Gastrocnemius medialis (tissue), 4 donors: ENCODE results near the gene FAM135A. TPM values are rescaled to one million over a fixed set of nuclear protein-coding genes. Genes with fewer than 3 reads are reported as not detected.
A peak's percentile ranks its signal among the peaks of the same experiment; 100 is the strongest.

Experiments used
- ATAC-seq, 2 donors: fragments of 150-250 bp; one replicate each; pipeline ENCODE4 v1.9.1; 2016
- DNase-seq, 2 donors: peaks; one replicate each; pipeline ENCODE4 v3.0.0-alpha.2; 2019
- H3K27ac ChIP-seq, 4 donors: fragments of 200-600 bp; sonication (generic); 1 replicate in 1 of 4; 2 replicates in 3 of 4; pipeline ENCODE4 v1.5.1; 2016 to 2018; ENCODE audit warnings: mild to moderate bottlenecking in 2 of 4, moderate library complexity in 1 of 4
- H3K27me3 ChIP-seq, 3 donors: fragments of 200-600 bp; sonication (generic) in 2 of 3; 1 replicate in 1 of 3; 2 replicates in 2 of 3; pipeline versions ENCODE4 v1.5.1 to v1.6.0; 2016 to 2019; ENCODE audit warnings: mild to moderate bottlenecking in 1 of 3, moderate library complexity in 1 of 3
- H3K36me3 ChIP-seq, 2 donors: fragments of 200-600 bp; sonication (generic) in 1 of 2; one replicate each; pipeline ENCODE4 v1.5.1; 2017 to 2018
- H3K4me1 ChIP-seq, 2 donors: fragments of 200-600 bp; sonication (generic) in 1 of 2; one replicate each; pipeline ENCODE4 v1.5.1; 2016 to 2017; ENCODE audit warnings: mild to moderate bottlenecking in 2 of 2
- H3K4me3 ChIP-seq, 4 donors: fragments of 200-600 bp; sonication (generic) in 3 of 4; 1 replicate in 1 of 4; 2 replicates in 3 of 4; pipeline ENCODE4 v1.5.1; 2016 to 2019; ENCODE audit warnings: mild to moderate bottlenecking in 2 of 4
- H3K9me3 ChIP-seq, 3 donors: fragments of 200-600 bp; sonication (generic) in 2 of 3; 1 replicate in 1 of 3; 2 replicates in 2 of 3; pipeline ENCODE4 v1.5.1; 2016 to 2019
- POLR2A ChIP-seq, 2 donors: fragments of 450-650 bp; IDR thresholded peaks; one replicate each; pipeline ENCODE4 v1.6.1; 2017; ENCODE audit warnings: antibody characterized with exemption in 2 of 2, mild to moderate bottlenecking in 2 of 2, moderate library complexity in 2 of 2
- in situ Hi-C, 4 donors: fragments of 200-750 bp; cut with MboI; loops; one replicate each; pipeline versions ENCODE4 v1.15.0 to v1.8.0; 2017; ENCODE audit warnings: low sequenced_read_pairs in 4 of 4
- intact Hi-C: fragments of 100-400 bp; cut with DNase I; formaldehyde crosslinking; loops from one replicate; pipeline ENCODE4 v1.15.1; 2023; ENCODE audit warnings: low total_unique reads
- total RNA-seq, 4 donors: library from RNA; depleted of rRNA; stranded (reverse); fragments of >200 nt; gene quantifications; one replicate each; pipeline versions ENCODE4 v1.1.0 to v1.2.3, GENCODE V29; 2016
- TF ChIP-seq, protein P1 (sequence below), 5 experiments: fragments of 450-650 bp in 3 of 5; fragments of 200-600 bp in 2 of 5; sonication (generic) in 2 of 5; IDR thresholded peaks in 4 of 5; conservative IDR thresholded peaks in 1 of 5; 1 replicate in 4 of 5; 2 replicates in 1 of 5; pipeline ENCODE4 v1.5.1; 2016 to 2019; ENCODE audit warnings: antibody characterized with exemption in 5 of 5, mild to moderate bottlenecking in 3 of 5, moderate library complexity in 3 of 5

FAM135A gene
- total RNA-seq, 4 donors from 2014 or later, result 9.3 to 18.4 (median 12.9) TPM

GRCh38 chr6:70563530-70563929 is 150.2 kb downstream of the FAM135A start:
- Histone ChIP-seq H3K36me3 (no peaks in the 10 kb centered on the region), H3K4me3 (no peak overlapping the region), H3K9me3 (no peaks in the 10 kb centered on the region), H3K27ac (no peak overlapping the region), H3K4me1 (peaks cover 0 to 2% of the 10 kb centered on the region in 2 donors), H3K27me3 (no peaks in the 10 kb centered on the region)
- in situ Hi-C loops (loop anchor here in 1 of 4 donors (25.0 kb wide), 2 partner anchors 776 to 849 kb away; partner anchors contain the start of gene LMBRD1), intact Hi-C loops (no loop called here)
- peak in 1 of 2 donors; percentile 27 for DNase-seq
- TF ChIP-seq POLR2A (IDR thresholded peaks at IDR 0.05), result no peak
- TF ChIP-seq, protein P1, sequence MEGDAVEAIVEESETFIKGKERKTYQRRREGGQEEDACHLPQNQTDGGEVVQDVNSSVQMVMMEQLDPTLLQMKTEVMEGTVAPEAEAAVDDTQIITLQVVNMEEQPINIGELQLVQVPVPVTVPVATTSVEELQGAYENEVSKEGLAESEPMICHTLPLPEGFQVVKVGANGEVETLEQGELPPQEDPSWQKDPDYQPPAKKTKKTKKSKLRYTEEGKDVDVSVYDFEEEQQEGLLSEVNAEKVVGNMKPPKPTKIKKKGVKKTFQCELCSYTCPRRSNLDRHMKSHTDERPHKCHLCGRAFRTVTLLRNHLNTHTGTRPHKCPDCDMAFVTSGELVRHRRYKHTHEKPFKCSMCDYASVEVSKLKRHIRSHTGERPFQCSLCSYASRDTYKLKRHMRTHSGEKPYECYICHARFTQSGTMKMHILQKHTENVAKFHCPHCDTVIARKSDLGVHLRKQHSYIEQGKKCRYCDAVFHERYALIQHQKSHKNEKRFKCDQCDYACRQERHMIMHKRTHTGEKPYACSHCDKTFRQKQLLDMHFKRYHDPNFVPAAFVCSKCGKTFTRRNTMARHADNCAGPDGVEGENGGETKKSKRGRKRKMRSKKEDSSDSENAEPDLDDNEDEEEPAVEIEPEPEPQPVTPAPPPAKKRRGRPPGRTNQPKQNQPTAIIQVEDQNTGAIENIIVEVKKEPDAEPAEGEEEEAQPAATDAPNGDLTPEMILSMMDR (IDR thresholded peaks at IDR 0.05 in 4 of 5, conservative IDR thresholded peaks at IDR 0.05 in 1 of 5), result no peak
- no peak for ATAC-seq

GRCh38 chr6:70566751-70567382 is 153.6 kb downstream of the FAM135A start, which contains the start of gene SDHAF4:
Gene SDHAF4 (plus strand): TSS chr6:70566930. CDS start chr6:70566941, 11 bp downstream.
- H3K36me3 ChIP-seq, result peaks cover 0 to 11% of the 10 kb centered on the region in 2 donors
- peaks cover 0 to 2% of the 10 kb centered on the region in 2 donors for H3K4me1 ChIP-seq
- in situ Hi-C loops (loop anchor here in 1 of 4 donors (25.0 kb wide), 2 partner anchors 780 to 845 kb away; partner anchors contain the start of gene LMBRD1), intact Hi-C loops (loop anchor here (2.0 to 5.0 kb wide), 4 partner anchors 14 to 155 kb away; partner anchors contain the start of gene FAM135A)
- TF ChIP-seq, protein P1 (IDR thresholded peaks at IDR 0.05 in 4 of 5, conservative IDR thresholded peaks at IDR 0.05 in 1 of 5), result peak in 2 of 5 experiments; percentile 16 to 42
- TF ChIP-seq POLR2A (IDR thresholded peaks at IDR 0.05), result peak; percentile 69 to 74
- peak within 1 kb of the TSS; percentile 76 to 94 (median 90) for H3K4me3 ChIP-seq
- no peaks in the 10 kb centered on the region for H3K9me3 ChIP-seq
- DNase-seq (peak; percentile 83 to 91), ATAC-seq (peak; percentile 97)
- H3K27me3 ChIP-seq, result no peaks in the 10 kb centered on the region
- H3K27ac ChIP-seq, result peak within 1 kb of the TSS; percentile 87 to 96 (median 92)

DNA sequence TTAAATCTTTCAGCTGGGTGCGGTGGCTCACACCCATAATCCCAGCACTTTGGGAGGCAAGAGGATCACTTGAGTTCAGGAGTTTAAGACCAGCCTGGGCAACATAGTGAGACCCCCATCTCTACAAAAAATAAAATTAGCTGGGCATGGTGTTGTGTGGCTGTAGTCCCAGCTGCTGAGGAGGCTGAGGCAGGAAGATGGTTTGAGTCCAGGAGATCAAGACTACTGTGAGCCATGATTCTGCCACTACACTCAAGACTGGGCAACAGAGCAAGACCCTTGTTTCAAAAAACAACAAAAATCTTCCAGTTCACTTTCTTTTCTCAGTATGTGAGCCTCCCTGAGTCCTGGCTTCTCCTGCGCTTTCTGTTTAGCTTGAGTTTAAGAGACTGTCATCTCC is 161.3 kb downstream of the FAM135A start:
- H3K27ac ChIP-seq, result no peak overlapping the region
- in situ Hi-C loops, result loop anchor here in 1 of 4 donors (25.0 kb wide), 2 partner anchors 787 to 838 kb away; partner anchors contain the start of gene LMBRD1
- no peak for DNase-seq
- no peaks in the 10 kb centered on the region for H3K27me3 ChIP-seq
- H3K4me3 ChIP-seq, result no peak overlapping the region
- no peak for ATAC-seq
- TF ChIP-seq, protein P1 (IDR thresholded peaks at IDR 0.05 in 4 of 5, conservative IDR thresholded peaks at IDR 0.05 in 1 of 5), result no peak
- TF ChIP-seq POLR2A (IDR thresholded peaks at IDR 0.05), result no peak
- H3K9me3 ChIP-seq, result no peaks in the 10 kb centered on the region
- intact Hi-C loops, result no loop called here
- H3K4me1 ChIP-seq, result no peaks in the 10 kb centered on the region
- peaks cover 0 to 13% of the 10 kb centered on the region in 2 donors for H3K36me3 ChIP-seq

DNA sequence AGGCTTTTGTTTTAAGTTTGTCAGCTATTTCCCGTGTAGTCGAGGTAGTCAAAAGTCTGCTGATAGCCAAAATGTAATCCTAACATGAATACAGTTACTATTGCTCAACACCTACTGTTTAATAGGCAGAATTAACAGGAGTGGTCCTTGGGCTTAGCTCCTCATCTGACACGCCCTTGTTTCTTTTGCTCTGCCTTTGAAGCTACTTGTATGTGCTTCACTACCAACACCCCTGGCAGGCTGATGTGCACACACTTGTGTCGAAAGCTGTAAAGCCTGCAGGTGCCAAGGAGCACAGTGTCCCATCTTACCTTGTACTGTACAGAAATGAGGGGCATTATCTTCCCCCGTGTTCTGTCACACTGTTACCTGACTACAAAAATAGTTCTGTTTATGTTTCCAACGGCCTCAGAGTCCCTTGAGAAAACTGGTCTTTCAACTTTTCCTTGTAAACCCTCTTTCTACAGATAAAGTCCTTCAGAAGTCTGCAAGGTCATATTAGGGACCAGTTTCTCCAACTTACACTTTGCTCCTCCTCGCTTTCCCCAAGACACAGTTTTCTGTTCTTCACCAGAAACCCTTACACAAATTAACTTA is 162.7 kb downstream of the FAM135A start:
- in situ Hi-C loops (no loop called here), intact Hi-C loops (no loop called here)
- Histone ChIP-seq H3K36me3 (peaks cover 2 to 24% of the 10 kb centered on the region in 2 donors), H3K4me1 (no peaks in the 10 kb centered on the region), H3K4me3 (no peak overlapping the region), H3K27ac (no peak overlapping the region), H3K9me3 (no peaks in the 10 kb centered on the region), H3K27me3 (no peaks in the 10 kb centered on the region)
- DNase-seq (peak in 1 of 2 donors; percentile 31), ATAC-seq (peak in 1 of 2 donors; percentile 30)
- TF ChIP-seq, protein P1 (IDR thresholded peaks at IDR 0.05 in 4 of 5, conservative IDR thresholded peaks at IDR 0.05 in 1 of 5), result no peak
- TF ChIP-seq POLR2A (IDR thresholded peaks at IDR 0.05), result no peak
